Tibial nerve (tissue), 3 donors: ENCODE data around the gene DNAJB4.

ENCODE experiments used
- POLR2A ChIP-seq, 2 donors: fragments of 450-650 bp; IDR thresholded peaks; one replicate each; pipeline ENCODE4 v1.6.1; 2017; ENCODE audit warnings: antibody characterized with exemption in 2 of 2, mild to moderate bottlenecking in 2 of 2, moderate library complexity in 2 of 2
- TF ChIP-seq, protein P1 (sequence below), 5 experiments: fragments of 200-600 bp in 3 of 5; fragments of 450-650 bp in 2 of 5; sonication (generic) in 3 of 5; IDR thresholded peaks; one replicate each; pipeline ENCODE4 v1.5.1; 2016 to 2019; ENCODE audit warnings: antibody characterized with exemption in 5 of 5, mild to moderate bottlenecking in 3 of 5, moderate library complexity in 2 of 5

DNA sequence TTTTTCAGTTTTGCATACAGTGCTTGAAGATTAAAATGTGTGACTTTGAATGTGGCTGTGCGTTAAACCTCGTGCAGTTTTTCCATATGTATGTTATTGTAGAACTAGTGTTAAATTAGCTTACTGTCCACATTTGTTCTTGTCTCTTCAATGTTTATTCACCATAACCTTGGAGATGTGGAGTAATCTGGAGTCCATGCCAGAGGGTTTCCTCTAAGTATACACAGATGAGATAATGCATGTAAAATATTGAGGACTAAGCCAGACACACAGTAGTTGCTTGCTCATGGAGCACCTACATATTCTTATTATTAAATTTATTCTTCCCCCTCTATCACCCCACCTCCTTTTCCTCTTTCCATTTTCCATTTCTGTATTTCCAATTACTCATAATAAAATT, 33.3 kb downstream of the DNAJB4 start:
- TF ChIP-seq, protein P1, sequence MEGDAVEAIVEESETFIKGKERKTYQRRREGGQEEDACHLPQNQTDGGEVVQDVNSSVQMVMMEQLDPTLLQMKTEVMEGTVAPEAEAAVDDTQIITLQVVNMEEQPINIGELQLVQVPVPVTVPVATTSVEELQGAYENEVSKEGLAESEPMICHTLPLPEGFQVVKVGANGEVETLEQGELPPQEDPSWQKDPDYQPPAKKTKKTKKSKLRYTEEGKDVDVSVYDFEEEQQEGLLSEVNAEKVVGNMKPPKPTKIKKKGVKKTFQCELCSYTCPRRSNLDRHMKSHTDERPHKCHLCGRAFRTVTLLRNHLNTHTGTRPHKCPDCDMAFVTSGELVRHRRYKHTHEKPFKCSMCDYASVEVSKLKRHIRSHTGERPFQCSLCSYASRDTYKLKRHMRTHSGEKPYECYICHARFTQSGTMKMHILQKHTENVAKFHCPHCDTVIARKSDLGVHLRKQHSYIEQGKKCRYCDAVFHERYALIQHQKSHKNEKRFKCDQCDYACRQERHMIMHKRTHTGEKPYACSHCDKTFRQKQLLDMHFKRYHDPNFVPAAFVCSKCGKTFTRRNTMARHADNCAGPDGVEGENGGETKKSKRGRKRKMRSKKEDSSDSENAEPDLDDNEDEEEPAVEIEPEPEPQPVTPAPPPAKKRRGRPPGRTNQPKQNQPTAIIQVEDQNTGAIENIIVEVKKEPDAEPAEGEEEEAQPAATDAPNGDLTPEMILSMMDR (IDR thresholded peaks at IDR 0.05) = no peak
- TF ChIP-seq POLR2A (IDR thresholded peaks at IDR 0.05) = no peak
